PC-9 (cell line): ENCODE data around the gene C13orf46. TPM values are rescaled to one million over a fixed set of nuclear protein-coding genes. Genes with fewer than 3 reads are reported as not detected.

ENCODE experiments used
- BruUV-seq: library from RNA; stranded (reverse); fragments of 400-500 nt; replicated peaks from 2 replicates; lab custom pipeline; 2021; lab: Mats Ljungman, UMichigan
- CTCF ChIA-PET: fragments of 300-600 bp; sonication (Branson Sonifier 250); formaldehyde crosslinking; loops from one replicate; lab custom pipeline; 2022; ENCODE audit warnings: antibody characterized with exemption; lab: Charles Lee
- POLR2A ChIA-PET: fragments of 300-600 bp; sonication (Branson Sonifier 250); formaldehyde crosslinking; loops from one replicate; lab custom pipeline; 2022; ENCODE audit warnings: antibody characterized with exemption; ENCODE audit not compliant: unreplicated experiment; lab: Charles Lee
- DNase-seq, 2 experiments: peaks; one replicate each; pipeline versions ENCODE4 v3.0.0 to v3.0.0-alpha.2; 2015 to 2022; ENCODE audit warnings: mixed read lengths in 1 of 2
- H2AFZ ChIP-seq: fragments of 200-600 bp; sonication (generic); 2 replicates; pipeline ENCODE4 v1.8.1; 2017; ENCODE audit warnings: antibody characterized with exemption
- H3F3A ChIP-seq: fragments of 200-600 bp; sonication (generic); 2 replicates; pipeline ENCODE4 v1.8.1; 2017; ENCODE audit warnings: antibody characterized with exemption, mild to moderate bottlenecking, low read depth; ENCODE audit not compliant: insufficient read depth
- H3K27ac ChIP-seq: fragments of 200-600 bp; sonication (generic); 2 replicates; pipeline ENCODE4 v1.6.1; 2016; ENCODE audit warnings: mixed run types
- H3K27me3 ChIP-seq: fragments of 200-600 bp; sonication (generic); 2 replicates; pipeline ENCODE4 v1.6.1; 2016; ENCODE audit warnings: low read depth, mixed run types; ENCODE audit not compliant: insufficient read depth
- H3K36me3 ChIP-seq: fragments of 200-600 bp; sonication (generic); 2 replicates; pipeline ENCODE4 v1.6.1; 2016; ENCODE audit warnings: low read depth, mixed run types
- H3K4me1 ChIP-seq: fragments of 200-600 bp; sonication (generic); replicated peaks from 2 replicates; pipeline ENCODE4 v1.6.1; 2016; ENCODE audit warnings: mixed run types; ENCODE audit not compliant: insufficient read depth
- H3K4me2 ChIP-seq: fragments of 200-600 bp; sonication (generic); 2 replicates; pipeline ENCODE4 v1.6.1; 2017; ENCODE audit warnings: mixed run types
- H3K4me3 ChIP-seq: fragments of 200-600 bp; sonication (generic); 2 replicates; pipeline ENCODE4 v1.6.1; 2016; ENCODE audit warnings: mixed run types
- H3K79me2 ChIP-seq: fragments of 200-600 bp; sonication (generic); 2 replicates; pipeline ENCODE4 v1.6.1; 2017; ENCODE audit warnings: low read depth, mixed run types
- H3K9me2 ChIP-seq: fragments of 200-600 bp; sonication (generic); 2 replicates; pipeline ENCODE4 v1.8.1; 2017; ENCODE audit warnings: mild to moderate bottlenecking; ENCODE audit not compliant: insufficient read depth
- H3K9me3 ChIP-seq: fragments of 200-600 bp; sonication (generic); 2 replicates; pipeline ENCODE4 v1.8.1; 2016; ENCODE audit warnings: low read depth; ENCODE audit not compliant: insufficient read depth
- H4K20me1 ChIP-seq: fragments of 200-600 bp; sonication (generic); 2 replicates; pipeline ENCODE4 v1.8.1; 2017; ENCODE audit not compliant: insufficient read depth
- CTCF ChIP-seq: fragments of 200-600 bp; sonication (generic); conservative IDR thresholded peaks from 2 replicates; pipeline ENCODE4 v1.6.1; 2017; ENCODE audit warnings: mixed run types, antibody characterized with exemption, mild to moderate bottlenecking, moderate library complexity
- EZH2 ChIP-seq: fragments of 200-600 bp; sonication (generic); IDR thresholded peaks from 2 replicates; pipeline ENCODE4 v1.8.0; 2017; ENCODE audit warnings: antibody characterized with exemption, low read depth
- intact Hi-C: fragments of 100-400 bp; cut with micrococcal nuclease; formaldehyde crosslinking; loops from one replicate; pipeline ENCODE4 v1.10.0; 2022; ENCODE audit not compliant: unreplicated experiment
- total RNA-seq: library from RNA; stranded (reverse); gene quantifications from 2 replicates; pipeline ENCODE4 v1.2.3, GENCODE V29; 2021

C13orf46 gene
- total RNA-seq, 1 experiment from 2014 or later = 1.5 TPM

GRCh38 chr13:114002771-114003321, 29.0 kb upstream of the C13orf46 start:
- Histone ChIP-seq H2AFZ (no peak overlapping the region), H3K27ac (no peak overlapping the region), H3K4me2 (no peak overlapping the region), H3K36me3 (no peaks in the 10 kb centered on the region), H3K79me2 (no peaks in the 10 kb centered on the region), H3K27me3 (no peaks in the 10 kb centered on the region), H3F3A (peaks cover 6% of the 10 kb centered on the region), H3K9me3 (no peaks in the 10 kb centered on the region), H3K4me1 (peaks cover 4% of the 10 kb centered on the region; the same call in 1 of the 2 replicates), H3K9me2 (no peaks in the 10 kb centered on the region), H3K4me3 (no peak overlapping the region), H4K20me1 (no peaks in the 10 kb centered on the region)
- no peak for DNase-seq
- ChIA-PET CTCF (no interaction called here), POLR2A (no interaction called here)
- intact Hi-C loops = no loop called here
- no peak for TF ChIP-seq EZH2
- TF ChIP-seq CTCF = no peak
- BruUV-seq = no TSS peak

- Histone ChIP-seq H3K27ac (no peak overlapping the region), H3K4me1 (peaks cover 12% of the 10 kb centered on the region), H4K20me1 (no peaks in the 10 kb centered on the region), H3K4me3 (no peak overlapping the region), H2AFZ (no peak overlapping the region), H3K9me2 (no peaks in the 10 kb centered on the region), H3K79me2 (no peaks in the 10 kb centered on the region), H3K27me3 (no peaks in the 10 kb centered on the region), H3F3A (peaks cover 14% of the 10 kb centered on the region), H3K4me2 (no peak overlapping the region), H3K9me3 (no peaks in the 10 kb centered on the region), H3K36me3 (no peaks in the 10 kb centered on the region)
- intact Hi-C loops = no loop called here
- ChIA-PET CTCF (no interaction called here), POLR2A (no interaction called here)
- TF ChIP-seq CTCF (no peak), EZH2 (no peak)
- BruUV-seq = no TSS peak
- DNase-seq = no peak
These were observed 28.2 kb upstream of the C13orf46 start for GRCh38 chr13:114002009-114002544.

GRCh38 chr13:114001331-114002008, 27.6 kb upstream of the C13orf46 start:
- Histone ChIP-seq H3K27me3 (no peaks in the 10 kb centered on the region), H3K36me3 (no peaks in the 10 kb centered on the region), H2AFZ (no peak overlapping the region), H3K9me3 (no peaks in the 10 kb centered on the region), H3K4me1 (peaks cover 18% of the 10 kb centered on the region), H4K20me1 (no peaks in the 10 kb centered on the region), H3K79me2 (no peaks in the 10 kb centered on the region), H3K4me3 (no peak overlapping the region), H3K9me2 (no peaks in the 10 kb centered on the region), H3K4me2 (no peak overlapping the region), H3K27ac (no peak overlapping the region), H3F3A (peaks cover 15% of the 10 kb centered on the region)
- intact Hi-C loops = no loop called here
- TF ChIP-seq EZH2 = no peak
- ChIA-PET POLR2A (no interaction called here), CTCF (no interaction called here)
- BruUV-seq = no TSS peak
- no peak for DNase-seq
